CD4-positive, alpha-beta T cell treated with Interleukin-10 for 1 hour (primary cell): ENCODE data around the gene MYO16.
"Not testable (repeated sequence)": the region's sequence is repeated elsewhere in the genome, so short reads cannot be mapped to it uniquely, and the experiment has no call there.

ENCODE experiments used
- DNase-seq: peaks from one replicate; pipeline ENCODE4 v3.0.0-alpha.2; 2020

The MYO16 gene

DNA sequence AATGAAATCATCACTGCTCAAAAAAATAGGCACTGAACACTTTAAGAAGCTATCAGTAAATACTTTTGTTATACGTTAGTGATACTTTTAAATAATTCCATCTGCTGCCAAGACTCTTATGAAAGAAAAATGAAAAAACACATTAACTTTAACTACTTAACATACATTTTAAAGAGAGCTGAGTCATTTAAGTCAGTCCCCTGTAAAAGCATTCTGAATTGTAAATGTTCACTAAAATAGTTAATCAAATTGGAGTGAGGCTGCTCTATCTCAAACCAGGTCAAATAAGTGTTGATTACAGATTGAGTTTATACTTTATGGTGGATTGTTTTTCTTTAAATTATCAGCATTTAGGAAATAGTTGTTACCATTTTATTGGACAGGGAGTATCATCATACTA is 274.2 kb downstream of the MYO16 start:
- DNase-seq, result no peak

GRCh38 chr13:108911807-108912206 is 282.4 kb downstream of the MYO16 start:
- DNase-seq, result no peak

DNA sequence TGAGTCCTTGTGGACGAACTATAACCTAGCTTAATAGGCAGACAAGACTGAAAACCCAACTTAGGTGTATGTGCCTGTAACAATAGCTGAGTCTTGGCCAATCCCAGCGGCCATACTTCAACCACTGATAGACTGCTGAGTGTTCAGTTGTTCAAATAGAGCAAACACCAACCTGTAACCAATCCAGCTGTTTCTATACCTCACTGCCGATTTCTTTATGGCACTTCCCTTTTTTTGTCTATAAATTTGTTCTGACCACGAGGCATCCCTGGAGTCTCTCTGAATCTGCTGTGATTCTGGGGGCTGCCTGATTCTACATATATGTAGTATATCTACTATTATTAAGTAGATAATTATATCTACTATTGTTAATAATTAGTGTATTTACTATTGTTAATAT is 284.3 kb downstream of the MYO16 start:
- not testable (repeated sequence) for DNase-seq

DNA sequence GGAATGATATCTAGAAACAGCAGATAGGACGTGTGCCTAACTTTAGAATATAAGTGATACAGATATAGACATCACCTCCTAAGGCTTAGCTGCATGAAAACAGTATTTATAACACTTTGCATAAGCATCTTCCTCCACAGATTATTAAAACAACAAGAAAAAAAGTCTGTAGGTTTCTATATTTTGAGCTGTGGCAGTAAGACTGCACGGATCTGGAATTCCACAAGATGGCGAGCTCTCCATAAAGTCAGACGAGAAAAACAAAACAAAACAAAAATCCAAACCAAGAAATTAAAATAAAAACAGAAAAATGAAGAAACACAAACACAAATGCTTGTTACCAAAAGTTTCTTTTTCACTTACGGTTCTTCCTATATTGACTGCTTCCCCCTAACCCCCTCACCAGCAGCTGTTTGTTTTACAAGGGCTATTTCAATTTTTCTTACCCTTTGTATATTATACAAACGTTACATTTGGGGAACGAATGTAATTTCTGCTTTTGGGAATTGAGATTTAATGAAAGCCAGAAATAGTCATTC is 285.8 kb downstream of the MYO16 start:
- DNase-seq, result no peak

- DNase-seq, result peak; percentile 40
Measured at GRCh38 chr13:108915634-108916512, 286.5 kb downstream of the MYO16 start.

GRCh38 chr13:108917581-108917980 is 288.2 kb downstream of the MYO16 start:
- DNase-seq, result no peak

DNA sequence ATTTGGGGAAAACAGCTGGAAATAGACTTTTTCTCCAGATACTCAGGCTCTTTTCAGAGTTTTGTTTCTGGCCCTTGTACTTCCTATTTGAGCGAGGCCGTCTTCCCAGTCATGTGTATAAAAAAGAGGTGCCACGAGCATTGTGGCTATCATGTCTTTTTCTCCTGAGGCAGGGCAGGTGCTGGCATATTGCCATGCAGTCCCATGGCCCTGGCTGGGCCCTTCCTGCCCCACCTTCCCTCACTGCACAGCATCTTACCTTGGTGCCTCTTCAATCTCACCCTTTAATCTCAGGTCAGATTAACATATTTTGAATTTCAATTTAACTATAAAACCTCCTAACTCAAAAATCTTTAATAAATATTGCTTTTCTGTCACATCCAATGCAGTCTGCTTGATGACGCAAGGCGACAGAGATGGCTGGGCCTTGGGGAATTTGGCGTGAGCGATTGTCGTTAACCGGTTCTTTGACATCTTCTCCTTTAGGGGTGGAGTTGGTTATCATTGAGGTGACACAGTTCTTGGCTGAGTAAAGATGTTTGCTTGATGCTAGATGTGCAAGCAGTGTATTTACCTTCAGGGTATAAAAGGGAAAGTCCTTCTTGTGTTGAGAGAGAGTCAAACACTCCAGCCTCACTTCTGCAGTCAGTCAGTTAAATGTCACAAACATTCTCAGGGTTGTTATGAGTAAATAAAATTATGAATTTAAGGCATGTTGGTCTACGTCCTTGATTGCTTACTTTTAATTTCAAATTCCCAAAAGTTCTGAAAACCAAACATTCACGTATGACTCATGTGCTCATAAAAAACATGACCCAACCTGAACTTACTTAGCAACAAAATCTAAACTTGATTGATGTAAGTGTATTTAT is 289.9 kb downstream of the MYO16 start:
- no peak for DNase-seq

DNA sequence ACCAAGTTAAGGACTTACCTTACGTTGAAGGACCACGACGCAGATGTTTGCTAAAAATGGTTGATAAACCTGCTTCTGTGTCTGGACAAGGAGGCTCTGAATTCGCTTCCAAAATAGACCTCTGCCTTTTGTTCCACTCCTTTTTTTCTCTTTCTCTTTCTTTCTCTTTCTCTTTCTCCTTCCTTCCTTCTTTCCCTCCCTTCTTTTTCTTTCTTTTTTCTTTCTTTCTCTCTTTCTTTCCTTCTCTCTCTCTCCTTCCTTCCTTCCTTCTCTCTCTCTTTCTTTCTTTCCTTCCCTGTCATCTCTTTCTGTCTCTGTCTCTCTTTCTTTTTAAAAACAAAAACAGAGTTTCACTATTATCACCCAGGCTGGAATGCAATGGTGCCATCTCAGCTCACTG is 290.7 kb downstream of the MYO16 start:
- no peak for DNase-seq

DNA sequence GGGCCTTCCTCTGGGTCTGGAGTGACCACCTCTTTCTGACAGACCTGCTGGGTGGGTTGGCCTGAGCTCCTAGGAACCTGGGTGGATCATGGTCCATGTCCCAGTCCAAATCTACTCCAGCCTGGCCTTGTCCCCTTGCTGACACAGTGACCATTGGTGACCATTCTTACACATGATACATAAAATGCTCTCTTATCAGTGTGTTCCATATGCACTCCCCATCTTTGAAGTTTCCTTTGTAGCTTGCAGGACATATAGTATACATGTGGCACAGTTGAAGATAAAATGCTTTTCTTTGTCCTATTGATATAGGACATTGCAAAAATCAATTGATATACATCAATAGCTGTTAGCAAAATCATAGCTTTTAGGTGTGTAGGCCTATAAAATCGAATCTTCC is 291.8 kb downstream of the MYO16 start:
- no peak for DNase-seq

GRCh38 chr13:108922108-108922507 is 292.7 kb downstream of the MYO16 start:
- DNase-seq, result no peak

GRCh38 chr13:108923386-108924047 is 294.1 kb downstream of the MYO16 start:
- DNase-seq, result no peak

DNA sequence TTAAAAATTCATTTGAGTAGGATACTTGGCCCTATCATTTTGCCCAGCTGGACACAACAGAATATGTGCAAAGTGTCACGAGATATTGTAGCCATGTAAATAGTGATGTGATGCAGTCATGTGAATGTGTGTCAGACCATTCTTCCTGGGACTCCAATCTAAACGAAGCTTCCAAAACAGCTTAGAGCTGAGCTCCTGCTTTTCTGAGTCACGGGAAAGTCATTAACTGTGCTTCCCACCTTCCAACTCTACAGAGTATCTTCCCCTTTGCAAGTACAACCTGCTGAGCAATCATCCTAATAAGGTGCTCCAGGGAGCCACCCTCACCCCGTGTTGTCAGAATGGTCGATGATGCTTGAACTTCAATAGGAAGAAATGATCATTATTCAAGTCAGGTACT is 294.7 kb downstream of the MYO16 start:
- no peak for DNase-seq

- no peak for DNase-seq
Measured at GRCh38 chr13:108924541-108924940, 295.1 kb downstream of the MYO16 start.

DNA sequence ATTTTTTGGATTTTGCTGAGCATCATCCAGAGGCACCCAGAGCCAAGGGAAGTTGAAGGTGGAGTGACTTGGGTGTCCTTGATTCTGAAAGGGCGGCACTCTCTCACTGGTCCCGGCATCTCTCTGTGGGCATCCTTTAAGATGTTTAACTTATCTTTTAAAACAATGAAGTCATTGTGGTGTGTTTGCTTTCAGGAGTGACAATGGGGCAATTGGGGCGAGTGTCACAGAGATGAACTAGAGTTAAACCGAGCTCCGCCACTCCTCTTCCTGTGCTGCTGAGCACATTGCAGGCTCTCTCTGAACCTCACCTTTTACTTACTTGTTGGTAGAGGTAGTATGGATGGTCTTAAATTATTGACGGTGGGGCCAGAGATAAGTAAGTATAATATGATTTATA is 295.7 kb downstream of the MYO16 start:
- no peak for DNase-seq

- DNase-seq, result no peak
Measured at GRCh38 chr13:108926862-108927261, 297.5 kb downstream of the MYO16 start.

DNA sequence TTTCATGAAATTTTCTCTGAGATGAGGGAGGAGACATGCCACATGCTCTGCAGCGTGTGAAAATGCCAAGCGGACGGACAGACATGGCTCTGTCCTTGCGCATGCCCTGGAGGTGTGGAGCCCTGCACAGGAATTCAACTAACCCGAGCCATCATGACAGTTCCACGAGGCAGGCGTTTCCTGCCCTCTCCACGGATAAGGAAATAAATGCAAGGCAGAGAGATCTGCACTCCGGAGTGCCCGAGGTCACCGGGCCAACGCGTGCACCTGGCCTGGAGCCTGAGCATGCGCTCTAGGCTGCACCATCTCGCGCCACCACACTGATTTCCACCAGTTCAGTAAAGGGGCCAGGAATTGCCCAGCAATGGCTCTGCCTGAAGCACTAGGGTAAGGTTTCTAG is 298.2 kb downstream of the MYO16 start:
- no peak for DNase-seq

GRCh38 chr13:108929532-108930206 is 300.3 kb downstream of the MYO16 start:
- no peak for DNase-seq

DNA sequence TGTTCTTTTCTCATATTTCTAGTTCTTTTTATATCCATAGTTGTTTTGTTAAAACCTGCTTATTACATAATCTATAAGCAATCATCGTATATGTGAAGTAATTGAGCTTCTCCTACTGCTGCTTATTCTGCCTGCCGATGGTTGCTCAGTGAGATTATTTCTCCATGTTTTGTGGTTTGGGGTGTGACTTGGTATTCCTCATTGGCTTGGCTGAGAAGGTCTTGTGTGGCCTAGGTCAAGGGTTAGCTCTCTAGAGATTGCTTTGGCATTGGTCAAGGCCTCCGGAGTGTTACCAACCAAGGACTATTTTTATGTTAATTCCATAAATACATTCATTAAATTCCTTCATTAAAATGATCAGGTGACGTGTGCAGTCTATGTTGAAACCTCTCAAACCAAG is 302.8 kb downstream of the MYO16 start:
- no peak for DNase-seq

GRCh38 chr13:108933061-108933460 is 303.6 kb downstream of the MYO16 start:
- DNase-seq, result no peak

GRCh38 chr13:108938155-108938554 is 308.7 kb downstream of the MYO16 start:
- no peak for DNase-seq

GRCh38 chr13:108940121-108940520 is 310.7 kb downstream of the MYO16 start:
- DNase-seq, result no peak

DNA sequence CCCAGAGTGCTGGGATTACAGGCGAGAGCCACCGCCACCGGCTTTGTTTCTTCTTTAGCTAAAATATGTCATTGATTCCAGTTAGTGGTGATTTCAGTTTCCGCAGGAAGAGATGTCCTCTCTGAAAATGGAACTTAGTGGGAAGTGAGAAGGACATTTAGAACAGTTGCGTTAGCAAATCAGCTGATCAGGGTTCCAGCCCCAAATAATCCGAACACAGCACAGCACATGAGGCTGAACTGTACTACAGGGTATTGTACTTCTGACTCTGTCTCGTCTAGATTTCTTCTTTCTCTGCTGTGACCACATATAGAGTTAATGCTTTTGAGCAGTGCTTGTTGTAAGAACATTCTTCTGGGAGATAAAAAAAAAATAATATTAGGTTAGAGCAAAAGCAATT is 314.4 kb downstream of the MYO16 start:
- no peak for DNase-seq

GRCh38 chr13:108944760-108945159 is 315.3 kb downstream of the MYO16 start:
- no peak for DNase-seq
